Smooth muscle cell (in vitro differentiated cells): Measurements from ENCODE around the gene PTPRT. TPM values are rescaled to one million over a fixed set of nuclear protein-coding genes. Genes with fewer than 3 reads are reported as not detected.
"Not testable (repeated sequence)": the region's sequence is repeated elsewhere in the genome, so short reads cannot be mapped to it uniquely, and the experiment has no call there.

ENCODE experiments used
- DNase-seq: peaks from one replicate; lab custom pipeline; 2025; ENCODE audit not compliant: unreplicated experiment; lab: John Stamatoyannopoulos, UW
- H2AFZ ChIP-seq: fragments of 200-600 bp; sonication (generic); 2 replicates; pipeline ENCODE4 v1.6.0; 2016; ENCODE audit warnings: antibody characterized with exemption, low read depth, mild to moderate bottlenecking
- H3F3A ChIP-seq: fragments of 200-600 bp; sonication (generic); 2 replicates; pipeline ENCODE4 v1.6.0; 2017; ENCODE audit warnings: antibody characterized with exemption, low read depth
- H3K27ac ChIP-seq: fragments of 200-600 bp; sonication (generic); 2 replicates; pipeline ENCODE4 v1.5.1; 2016; ENCODE audit warnings: low read depth, mild to moderate bottlenecking
- H3K27me3 ChIP-seq: fragments of 200-600 bp; sonication (generic); 2 replicates; pipeline ENCODE4 v1.6.1; 2016; ENCODE audit warnings: low read depth, mild to moderate bottlenecking
- H3K36me3 ChIP-seq: fragments of 200-600 bp; sonication (generic); 2 replicates; pipeline ENCODE4 v1.5.1; 2016; ENCODE audit warnings: low read depth
- H3K4me1 ChIP-seq: fragments of 200-600 bp; sonication (generic); 2 replicates; pipeline ENCODE4 v1.5.1; 2016; ENCODE audit warnings: low read depth
- H3K4me2 ChIP-seq: fragments of 200-600 bp; sonication (generic); 2 replicates; pipeline ENCODE4 v1.6.0; 2016; ENCODE audit warnings: mild to moderate bottlenecking
- H3K4me3 ChIP-seq: fragments of 200-600 bp; sonication (generic); 2 replicates; pipeline ENCODE4 v1.5.1; 2016; ENCODE audit warnings: mild to moderate bottlenecking
- H3K79me2 ChIP-seq: fragments of 200-600 bp; sonication (generic); 2 replicates; pipeline ENCODE4 v1.6.0; 2016; ENCODE audit warnings: low read depth, mild to moderate bottlenecking
- H3K9ac ChIP-seq: fragments of 200-600 bp; sonication (generic); 2 replicates; pipeline ENCODE4 v1.6.0; 2016; ENCODE audit warnings: low read depth
- H3K9me3 ChIP-seq: fragments of 200-600 bp; sonication (generic); replicated peaks from 2 replicates; pipeline ENCODE4 v1.5.1; 2016; ENCODE audit warnings: low read depth
- H4K20me1 ChIP-seq: fragments of 200-600 bp; sonication (generic); 2 replicates; pipeline ENCODE4 v1.6.0; 2016; ENCODE audit warnings: low read depth
- WGBS: methylation state at CpG from one replicate; pipeline ENCODE4 v1.1.7; 2016; ENCODE audit warnings: low lambda C conversion rate; 5-methylcytosine and 5-hydroxymethylcytosine counted together
- polyA plus RNA-seq: library from polyadenylated mRNA; unstranded; fragments of >200 nt; fragmentation: Nextera tagmentation; extraction: Ambion mirVana; gene quantifications from 2 replicates; pipeline ENCODE4 v1.2.1, GENCODE V29; 2016
- total RNA-seq: library from RNA; depleted of rRNA; stranded (reverse); fragments of >200 nt; gene quantifications from 2 replicates; pipeline ENCODE4 v1.2.3, GENCODE V29; 2014
- TF ChIP-seq, protein P1 (sequence below): fragments of 200-600 bp; sonication (generic); IDR thresholded peaks from 2 replicates; pipeline ENCODE4 v1.5.1; 2017; ENCODE audit warnings: borderline replicate concordance, mild to moderate bottlenecking, antibody characterized with exemption; ENCODE audit not compliant: insufficient read depth, poor library complexity, severe bottlenecking

The PTPRT gene
- total and polyA plus RNA-seq, 2 experiments from 2014 or later = 0.99 to 2.1 TPM

DNA sequence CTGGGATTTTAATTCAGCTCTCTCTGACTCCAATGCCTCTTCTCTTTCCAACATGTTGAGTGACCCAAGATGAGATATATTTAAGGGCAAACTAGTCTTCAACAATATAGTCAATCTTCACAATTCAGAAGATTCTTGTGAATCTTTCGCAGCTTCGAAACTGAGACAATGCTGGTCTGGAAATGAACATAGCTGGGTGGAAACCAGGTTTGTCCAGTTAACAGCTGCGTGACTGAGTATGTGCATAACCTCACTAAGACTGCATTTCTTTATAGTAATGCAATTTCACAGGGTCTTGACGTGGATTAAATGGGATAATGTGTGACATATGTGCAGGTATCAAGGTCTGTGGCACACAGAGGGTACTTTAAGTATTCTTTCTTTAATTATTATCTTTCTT, 18.9 kb downstream of the PTPRT start:
- TF ChIP-seq, protein P1, sequence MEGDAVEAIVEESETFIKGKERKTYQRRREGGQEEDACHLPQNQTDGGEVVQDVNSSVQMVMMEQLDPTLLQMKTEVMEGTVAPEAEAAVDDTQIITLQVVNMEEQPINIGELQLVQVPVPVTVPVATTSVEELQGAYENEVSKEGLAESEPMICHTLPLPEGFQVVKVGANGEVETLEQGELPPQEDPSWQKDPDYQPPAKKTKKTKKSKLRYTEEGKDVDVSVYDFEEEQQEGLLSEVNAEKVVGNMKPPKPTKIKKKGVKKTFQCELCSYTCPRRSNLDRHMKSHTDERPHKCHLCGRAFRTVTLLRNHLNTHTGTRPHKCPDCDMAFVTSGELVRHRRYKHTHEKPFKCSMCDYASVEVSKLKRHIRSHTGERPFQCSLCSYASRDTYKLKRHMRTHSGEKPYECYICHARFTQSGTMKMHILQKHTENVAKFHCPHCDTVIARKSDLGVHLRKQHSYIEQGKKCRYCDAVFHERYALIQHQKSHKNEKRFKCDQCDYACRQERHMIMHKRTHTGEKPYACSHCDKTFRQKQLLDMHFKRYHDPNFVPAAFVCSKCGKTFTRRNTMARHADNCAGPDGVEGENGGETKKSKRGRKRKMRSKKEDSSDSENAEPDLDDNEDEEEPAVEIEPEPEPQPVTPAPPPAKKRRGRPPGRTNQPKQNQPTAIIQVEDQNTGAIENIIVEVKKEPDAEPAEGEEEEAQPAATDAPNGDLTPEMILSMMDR = no peak
- WGBS = 91% methylated on average over 4 of the region's 4 CpGs
- Histone ChIP-seq H3K79me2 (no peaks in the 10 kb centered on the region), H3K36me3 (no peaks in the 10 kb centered on the region), H4K20me1 (no peaks in the 10 kb centered on the region), H3F3A (no peaks in the 10 kb centered on the region), H3K9me3 (no peaks in the 10 kb centered on the region), H3K27me3 (no peaks in the 10 kb centered on the region), H3K4me2 (no peak overlapping the region), H3K27ac (no peak overlapping the region), H2AFZ (no peak overlapping the region), H3K9ac (no peak overlapping the region), H3K4me1 (no peaks in the 10 kb centered on the region), H3K4me3 (no peak overlapping the region)
- DNase-seq = no peak

DNA sequence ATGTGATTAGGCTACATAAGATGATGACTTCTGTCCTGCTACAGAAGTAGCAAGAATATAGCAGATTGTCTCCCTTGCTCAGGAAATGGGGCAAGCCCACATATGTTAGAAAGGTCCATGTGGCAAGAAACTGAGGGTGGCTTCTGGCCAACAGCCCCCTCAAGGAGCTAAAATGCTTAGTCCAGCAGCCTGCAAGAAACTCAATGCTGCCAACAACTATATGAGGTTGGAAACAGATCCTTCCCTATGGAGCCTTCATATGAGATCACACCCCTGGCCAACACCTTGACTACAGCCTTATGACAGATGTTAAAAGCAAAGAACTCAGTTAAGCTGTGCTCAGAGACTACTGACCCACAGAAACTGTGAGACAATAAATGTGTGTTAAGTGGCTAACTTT, 22.1 kb downstream of the PTPRT start:
- TF ChIP-seq, protein P1 = no peak
- no peak for DNase-seq

DNA sequence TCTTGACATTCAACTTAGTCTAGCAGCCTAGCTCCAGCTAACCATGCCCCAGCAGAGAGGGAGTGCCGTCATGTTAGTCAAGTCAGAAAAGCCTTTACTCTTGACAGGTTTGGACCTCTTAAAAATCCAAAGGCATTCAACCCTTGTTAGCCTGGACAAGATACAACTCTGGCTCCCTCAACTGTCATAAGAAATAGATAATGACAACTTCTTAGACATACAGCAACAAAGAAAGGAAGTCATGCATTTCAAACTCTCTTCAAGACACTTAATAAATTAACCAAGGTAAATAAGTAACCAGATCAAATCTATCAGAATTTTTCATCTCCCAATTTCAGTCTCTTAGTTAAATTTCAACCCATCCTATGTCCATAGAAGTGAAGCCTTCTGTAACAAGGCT, 22.7 kb downstream of the PTPRT start:
- Histone ChIP-seq H3K27ac (no peak overlapping the region), H4K20me1 (no peaks in the 10 kb centered on the region), H3K9ac (no peak overlapping the region), H2AFZ (no peak overlapping the region), H3K4me3 (no peak overlapping the region), H3F3A (no peaks in the 10 kb centered on the region), H3K4me1 (no peaks in the 10 kb centered on the region), H3K36me3 (no peaks in the 10 kb centered on the region), H3K9me3 (no peaks in the 10 kb centered on the region), H3K79me2 (no peaks in the 10 kb centered on the region), H3K27me3 (no peaks in the 10 kb centered on the region), H3K4me2 (no peak overlapping the region)
- WGBS = 70% methylated on average over 1 of the region's 1 CpG
- no peak for DNase-seq
- TF ChIP-seq, protein P1 = no peak

More for the DNA sequence above, 22.1 kb downstream of the PTPRT start:
- no peaks in the 10 kb centered on the region for H3K79me2 ChIP-seq
- no peaks in the 10 kb centered on the region for H3K36me3 ChIP-seq
- no peaks in the 10 kb centered on the region for H3K9me3 ChIP-seq
- H3F3A ChIP-seq = no peaks in the 10 kb centered on the region
- H3K27ac ChIP-seq = no peak overlapping the region
- H3K4me3 ChIP-seq = no peak overlapping the region
- H3K27me3 ChIP-seq = no peaks in the 10 kb centered on the region
- no peak overlapping the region for H3K4me2 ChIP-seq
- H4K20me1 ChIP-seq = no peaks in the 10 kb centered on the region
- no peaks in the 10 kb centered on the region for H3K4me1 ChIP-seq
- H2AFZ ChIP-seq = no peak overlapping the region
- no peak overlapping the region for H3K9ac ChIP-seq

DNA sequence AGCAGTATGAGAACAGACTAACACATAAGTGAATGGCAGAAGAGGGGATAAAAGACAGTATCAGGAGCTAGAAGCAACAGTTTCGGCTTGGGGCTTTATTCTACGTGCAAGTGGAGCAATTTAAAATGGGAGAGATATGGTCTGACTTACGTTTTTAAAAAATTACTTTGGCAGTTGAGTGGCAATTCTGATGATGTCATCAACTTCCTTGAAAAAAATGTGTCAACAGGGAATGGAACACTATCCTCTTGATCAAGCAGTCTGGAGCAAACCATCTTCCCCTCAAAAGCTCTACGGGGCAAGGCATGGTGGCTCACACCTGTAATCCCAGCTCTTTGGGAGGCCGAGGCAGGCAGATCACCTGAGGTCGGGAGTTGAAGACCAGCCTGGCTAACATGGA, 24.1 kb downstream of the PTPRT start:
- no peak for DNase-seq
- no peaks in the 10 kb centered on the region for H3F3A ChIP-seq
- no peak overlapping the region for H3K4me3 ChIP-seq
- H3K79me2 ChIP-seq = no peaks in the 10 kb centered on the region
- H3K36me3 ChIP-seq = no peaks in the 10 kb centered on the region
- H3K9ac ChIP-seq = no peak overlapping the region
- H3K27me3 ChIP-seq = no peaks in the 10 kb centered on the region
- TF ChIP-seq, protein P1 = no peak
- no peaks in the 10 kb centered on the region for H4K20me1 ChIP-seq
- H3K4me2 ChIP-seq = no peak overlapping the region
- WGBS = 96% methylated on average over 6 of the region's 6 CpGs
- no peaks in the 10 kb centered on the region for H3K9me3 ChIP-seq
- H2AFZ ChIP-seq = no peak overlapping the region
- H3K27ac ChIP-seq = no peak overlapping the region
- H3K4me1 ChIP-seq = no peaks in the 10 kb centered on the region

DNA sequence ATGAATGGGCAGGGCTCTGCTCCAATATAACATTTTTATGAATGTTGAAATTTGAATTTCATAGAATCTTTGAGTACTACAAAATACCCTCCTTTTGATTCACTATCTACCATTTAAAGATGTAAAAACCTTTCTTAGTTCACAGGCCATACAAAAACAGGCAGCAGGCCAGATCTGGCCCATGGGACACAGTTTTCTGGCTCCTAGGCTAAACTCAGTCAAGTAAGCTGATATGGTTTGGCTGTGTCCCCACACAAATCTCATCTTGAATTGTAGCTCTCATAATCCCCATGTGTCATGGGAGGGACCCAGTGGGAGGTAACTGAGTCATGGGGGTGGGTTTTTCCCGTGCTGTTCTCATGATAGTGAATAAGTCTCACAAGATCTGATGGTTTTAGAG, 25.0 kb downstream of the PTPRT start:
- H3K9me3 ChIP-seq, H3K4me1 ChIP-seq, DNase-seq, H3K27ac ChIP-seq, H3K79me2 ChIP-seq, H3K9ac ChIP-seq, H3K4me3 ChIP-seq, H3K36me3 ChIP-seq, H3K27me3 ChIP-seq, H3K4me2 ChIP-seq, H3F3A ChIP-seq, H4K20me1 ChIP-seq, H2AFZ ChIP-seq: not testable (repeated sequence)
- 29% methylated on average over 1 of the region's 1 CpG for WGBS
